Lower leg skin (tissue), 4 donors: ENCODE results near the gene TESK1. TPM values are rescaled to one million over a fixed set of nuclear protein-coding genes. Genes with fewer than 3 reads are reported as not detected.

ENCODE experiments used
- DNase-seq, 2 donors: peaks; one replicate each; pipeline ENCODE4 v3.0.0-alpha.2; 2019; ENCODE audit warnings: low spot score in 2 of 2
- H3K4me3 ChIP-seq: fragments of 200-600 bp; sonication (generic); 2 replicates; pipeline ENCODE4 v1.5.1; 2017; ENCODE audit warnings: mild to moderate bottlenecking, low read depth; ENCODE audit not compliant: poor library complexity, severe bottlenecking
- CTCF ChIP-seq, 3 donors: fragments of 450-650 bp; IDR thresholded peaks; one replicate each; pipeline ENCODE4 v1.5.1; 2016; ENCODE audit warnings: antibody characterized with exemption in 3 of 3, mild to moderate bottlenecking in 3 of 3, moderate library complexity in 2 of 3
- POLR2A ChIP-seq, 2 donors: fragments of 450-650 bp; IDR thresholded peaks; one replicate each; pipeline ENCODE4 v1.6.1; 2016 to 2017; ENCODE audit warnings: antibody characterized with exemption in 2 of 2, mild to moderate bottlenecking in 1 of 2, moderate library complexity in 1 of 2
- WGBS, 2 donors: methylation state at CpG; one replicate each; pipeline ENCODE4 v1.1.5; 2018; 5-methylcytosine and 5-hydroxymethylcytosine counted together
- intact Hi-C: fragments of 100-400 bp; cut with DNase I; formaldehyde crosslinking; loops from one replicate; pipeline ENCODE4 v1.15.0; 2023; ENCODE audit warnings: low total_unique reads
- microRNA-seq, 2 donors: library from miRNA; unstranded; fragments of <30 nt; microRNA quantifications; one replicate each; pipeline ENCODE4, GENCODE V29; 2016; ENCODE audit warnings: borderline replicate concordance in 2 of 2, borderline number of aligned reads in 1 of 2
- total RNA-seq, 4 donors: library from RNA; depleted of rRNA; stranded (reverse); fragments of >200 nt; gene quantifications; one replicate each; pipeline ENCODE4 v1.1.0, GENCODE V29; 2016

Gene TESK1
- total RNA-seq, 4 donors from 2014 or later, result 20.8 to 43.5 (median 33.0) TPM

DNA sequence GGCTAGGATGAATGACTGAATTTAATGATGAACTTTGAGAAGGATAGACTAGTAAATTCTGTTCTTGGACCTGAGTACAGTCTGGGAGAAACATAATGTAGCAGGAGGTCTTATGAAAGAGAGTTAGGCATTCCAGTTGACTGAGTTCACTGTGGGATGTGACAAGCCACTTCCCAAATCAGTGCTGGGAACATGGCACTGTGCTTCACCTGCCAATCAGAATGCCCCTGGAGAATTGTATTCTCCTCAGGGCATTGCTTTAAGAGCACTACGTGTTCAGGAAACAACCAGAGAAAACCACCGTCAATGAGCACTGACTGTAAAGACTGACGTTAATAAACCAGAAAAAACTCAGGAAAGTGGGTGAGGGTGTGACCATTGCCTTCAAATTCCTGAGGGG lies 54.3 kb downstream of the TESK1 start:
- no peak for DNase-seq
- intact Hi-C loops, result no loop called here
- H3K4me3 ChIP-seq, result no peak overlapping the region
- 51 to 57% methylated on average over 3 of the region's 3 CpGs for WGBS, 2 donors
- TF ChIP-seq CTCF (IDR thresholded peaks at IDR 0.05), result no peak
- no peak for TF ChIP-seq POLR2A (IDR thresholded peaks at IDR 0.05)

Small RNA genes lying within 50 kb of the gene (microRNA-seq; reads per million reads assigned to microRNA genes)
- 1.1 to 2.7 reads per million in 2 donors for gene MIR4667

Other genes starting within 250 kb of the TESK1 start
- 10 to 100 TPM; 18.5 to 32.0 (median 30.1) TPM for gene RUSC2, start 115.2 kb upstream of the TESK1 start, total RNA-seq
- 1 to 10 TPM; 1.2 to 5.6 (median 2.0) TPM for gene CD72, start 13.2 kb downstream of the TESK1 start, total RNA-seq
- gene SIT1, start 45.7 kb downstream of the TESK1 start, total RNA-seq, result not detected
- over 10,000 TPM in 1 of 4 donors, 1,000 to 10,000 TPM in 3; 1,358 to 15,269 (median 4,926) TPM for gene RMRP, start 52.8 kb downstream of the TESK1 start, total RNA-seq
- 10 to 100 TPM; 15.1 to 30.5 (median 21.2) TPM for gene CCDC107, start 53.0 kb downstream of the TESK1 start, total RNA-seq
- 1 to 10 TPM in 2 of 4 donors, under 1 TPM in 2; 0.32 to 7.6 (median 0.86) TPM for gene ARHGEF39, start 59.9 kb downstream of the TESK1 start, total RNA-seq
- 10 to 100 TPM in 1 of 4 donors, 1 to 10 TPM in 2, under 1 TPM in 1; 0.25 to 22.2 (median 4.2) TPM for gene CA9, start 68.7 kb downstream of the TESK1 start, total RNA-seq
- gene TPM2, start 84.7 kb downstream of the TESK1 start, total RNA-seq, result 100 to 1,000 TPM in 1 of 4 donors, 10 to 100 TPM in 3; 36.3 to 190 (median 68.6) TPM
- 100 to 1,000 TPM; 101 to 176 (median 155) TPM for gene TLN1, start 126.9 kb downstream of the TESK1 start, total RNA-seq
- gene CREB3, start 127.4 kb downstream of the TESK1 start, total RNA-seq, result 10 to 100 TPM; 18.2 to 26.6 (median 20.5) TPM
- gene GBA2, start 144.0 kb downstream of the TESK1 start, total RNA-seq, result 10 to 100 TPM; 53.7 to 83.3 (median 65.0) TPM
- 10 to 100 TPM; 17.1 to 26.4 (median 22.1) TPM for gene RGP1, start 144.0 kb downstream of the TESK1 start, total RNA-seq
- 1 to 10 TPM in 1 of 4 donors, under 1 TPM in 1, not detected in 2; 0.55 to 2.8 TPM for gene MSMP, start 149.0 kb downstream of the TESK1 start, total RNA-seq
- 10 to 100 TPM; 12.2 to 20.4 (median 18.8) TPM for gene NPR2, start 186.3 kb downstream of the TESK1 start, total RNA-seq
- under 1 TPM in 2 of 4 donors, not detected in 2; 0.29 to 0.42 TPM for gene SPAG8, start 207.0 kb downstream of the TESK1 start, total RNA-seq
- gene HINT2, start 209.8 kb downstream of the TESK1 start, total RNA-seq, result 10 to 100 TPM; 17.8 to 27.9 (median 19.9) TPM
- not detected for gene FAM221B, start 223.5 kb downstream of the TESK1 start, total RNA-seq
- gene TMEM8B, start 224.0 kb downstream of the TESK1 start, total RNA-seq, result 1 to 10 TPM; 2.2 to 8.4 (median 5.4) TPM